ENCODE measurements around the gene GAP43. TPM values are rescaled to one million over a fixed set of nuclear protein-coding genes. Genes with fewer than 3 reads are reported as not detected.

GAP43 gene
- total and polyA plus RNA-seq, 2 experiments from 2014 or later = 2.1 to 5.7 TPM

- TF ChIP-seq, protein P1, sequence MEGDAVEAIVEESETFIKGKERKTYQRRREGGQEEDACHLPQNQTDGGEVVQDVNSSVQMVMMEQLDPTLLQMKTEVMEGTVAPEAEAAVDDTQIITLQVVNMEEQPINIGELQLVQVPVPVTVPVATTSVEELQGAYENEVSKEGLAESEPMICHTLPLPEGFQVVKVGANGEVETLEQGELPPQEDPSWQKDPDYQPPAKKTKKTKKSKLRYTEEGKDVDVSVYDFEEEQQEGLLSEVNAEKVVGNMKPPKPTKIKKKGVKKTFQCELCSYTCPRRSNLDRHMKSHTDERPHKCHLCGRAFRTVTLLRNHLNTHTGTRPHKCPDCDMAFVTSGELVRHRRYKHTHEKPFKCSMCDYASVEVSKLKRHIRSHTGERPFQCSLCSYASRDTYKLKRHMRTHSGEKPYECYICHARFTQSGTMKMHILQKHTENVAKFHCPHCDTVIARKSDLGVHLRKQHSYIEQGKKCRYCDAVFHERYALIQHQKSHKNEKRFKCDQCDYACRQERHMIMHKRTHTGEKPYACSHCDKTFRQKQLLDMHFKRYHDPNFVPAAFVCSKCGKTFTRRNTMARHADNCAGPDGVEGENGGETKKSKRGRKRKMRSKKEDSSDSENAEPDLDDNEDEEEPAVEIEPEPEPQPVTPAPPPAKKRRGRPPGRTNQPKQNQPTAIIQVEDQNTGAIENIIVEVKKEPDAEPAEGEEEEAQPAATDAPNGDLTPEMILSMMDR (IDR thresholded peaks at IDR 0.05; ENCODE audit: low read depth, low read length) = no peak
- no peak for DNase-seq (ENCODE audit: low read depth in 1 of 2, low spot score in 1 of 2)
- peaks cover 19% of the 10 kb centered on the region for H3K4me1 ChIP-seq (ENCODE audit: low read depth)
- no peak overlapping the region for H3K27ac ChIP-seq
- no peaks in the 10 kb centered on the region for H3K9me3 ChIP-seq (ENCODE audit: low read depth)
- no peaks in the 10 kb centered on the region for H3K27me3 ChIP-seq
- H3K4me3 ChIP-seq = no peak overlapping the region
- no peaks in the 10 kb centered on the region for H3K36me3 ChIP-seq
Observed at GRCh38 chr3:115666081-115666480, 42.8 kb downstream of the GAP43 start.

DNA sequence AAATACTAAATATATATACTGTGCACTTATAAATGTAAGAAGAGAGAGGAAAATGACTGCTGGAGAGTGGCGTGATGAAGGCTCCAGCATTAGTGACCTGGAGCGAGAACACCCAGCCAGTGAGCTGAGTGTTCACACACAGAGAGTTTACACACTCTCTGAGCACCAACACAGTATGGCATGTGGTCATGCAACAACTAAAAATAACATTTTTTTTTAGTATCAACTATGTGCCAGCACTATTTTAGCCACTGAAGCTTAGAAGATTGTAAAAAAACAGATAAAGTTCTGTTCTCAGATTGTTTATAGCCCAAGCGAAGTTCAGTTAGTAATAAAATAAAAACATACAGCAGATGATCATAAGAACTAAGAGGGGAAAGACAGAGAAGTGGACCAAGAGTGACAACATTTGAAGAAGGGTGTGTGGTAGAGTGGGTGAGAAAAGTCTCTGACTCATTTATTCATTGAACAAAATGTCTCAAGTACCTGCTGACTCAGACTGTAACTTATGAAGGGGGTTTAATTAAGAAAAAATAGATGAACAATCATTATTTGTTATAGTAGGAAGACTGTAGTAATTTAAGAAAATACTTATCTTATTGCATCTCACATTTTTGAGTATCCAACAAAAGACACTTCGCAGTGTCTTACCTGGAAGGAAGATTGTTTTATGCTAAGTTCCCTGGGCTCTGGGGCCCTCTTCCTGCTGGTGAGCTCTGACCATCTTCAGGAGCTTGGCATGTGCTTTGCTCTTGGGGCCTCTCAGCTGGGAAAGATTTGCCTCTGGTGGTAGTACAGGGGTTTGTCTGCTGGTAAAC lies 43.8 kb downstream of the GAP43 start:
- TF ChIP-seq, protein P1 (IDR thresholded peaks at IDR 0.05; ENCODE audit: low read depth, low read length) = no peak
- no peak for DNase-seq (ENCODE audit: low read depth in 1 of 2, low spot score in 1 of 2)
- no peak overlapping the region for H3K27ac ChIP-seq

GRCh38 chr3:115667738-115668065 lies 44.4 kb downstream of the GAP43 start:
- no peak overlapping the region for H3K27ac ChIP-seq
- TF ChIP-seq, protein P1 (IDR thresholded peaks at IDR 0.05; ENCODE audit: low read depth, low read length) = no peak
- no peaks in the 10 kb centered on the region for H3K27me3 ChIP-seq
- H3K36me3 ChIP-seq = no peaks in the 10 kb centered on the region
- DNase-seq (ENCODE audit: low read depth in 1 of 2, low spot score in 1 of 2) = no peak
- no peak overlapping the region for H3K4me3 ChIP-seq
- H3K9me3 ChIP-seq (ENCODE audit: low read depth) = no peaks in the 10 kb centered on the region
- peaks cover 18% of the 10 kb centered on the region for H3K4me1 ChIP-seq (ENCODE audit: low read depth)

More for the DNA sequence above, 43.8 kb downstream of the GAP43 start:
- H3K4me1 ChIP-seq (ENCODE audit: low read depth) = peaks cover 18% of the 10 kb centered on the region
- H3K9me3 ChIP-seq (ENCODE audit: low read depth) = no peaks in the 10 kb centered on the region
- no peak overlapping the region for H3K4me3 ChIP-seq
- H3K36me3 ChIP-seq = no peaks in the 10 kb centered on the region
- H3K27me3 ChIP-seq = no peaks in the 10 kb centered on the region

DNA sequence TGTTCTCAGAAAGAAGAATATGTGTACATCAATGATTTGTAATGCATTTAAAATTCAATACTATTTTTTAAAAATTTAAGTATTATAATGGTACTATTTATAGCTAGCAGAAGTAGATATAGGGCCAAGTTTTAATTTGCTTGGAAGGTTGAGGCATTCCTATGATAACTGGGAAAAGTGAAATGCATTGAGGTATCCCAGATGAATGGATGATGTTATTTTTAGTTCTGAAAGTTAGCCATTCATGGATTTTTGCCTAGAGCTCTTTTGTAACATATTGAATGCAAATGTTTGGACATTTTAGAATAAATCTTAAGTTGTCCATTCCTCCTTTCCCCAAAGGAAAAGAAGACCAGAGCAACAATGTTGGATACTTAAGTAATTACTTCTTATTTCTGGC lies 47.6 kb downstream of the GAP43 start:
- H3K36me3 ChIP-seq = no peaks in the 10 kb centered on the region
- H3K4me3 ChIP-seq = no peak overlapping the region
- H3K4me1 ChIP-seq (ENCODE audit: low read depth) = peaks cover 27% of the 10 kb centered on the region
- TF ChIP-seq, protein P1 (IDR thresholded peaks at IDR 0.05; ENCODE audit: low read depth, low read length) = no peak
- H3K27ac ChIP-seq = no peak overlapping the region
- DNase-seq (ENCODE audit: low read depth in 1 of 2, low spot score in 1 of 2) = no peak
- H3K9me3 ChIP-seq (ENCODE audit: low read depth) = no peaks in the 10 kb centered on the region
- H3K27me3 ChIP-seq = no peaks in the 10 kb centered on the region

GRCh38 chr3:115671761-115672455 lies 48.6 kb downstream of the GAP43 start:
- Histone ChIP-seq H3K4me1 (ENCODE audit: low read depth) (peaks cover 17% of the 10 kb centered on the region), H3K27ac (no peak overlapping the region), H3K4me3 (no peak overlapping the region), H3K36me3 (no peaks in the 10 kb centered on the region), H3K9me3 (ENCODE audit: low read depth) (no peaks in the 10 kb centered on the region), H3K27me3 (no peaks in the 10 kb centered on the region)
- TF ChIP-seq, protein P1 (IDR thresholded peaks at IDR 0.05; ENCODE audit: low read depth, low read length) = no peak
- no peak for DNase-seq (ENCODE audit: low read depth in 1 of 2, low spot score in 1 of 2)
